NCI-H748 treated with DMSO at 0.1 percent for 48 hours (cell line): ENCODE results near the gene CYLD.

Experiments
- DNase-seq: peaks from one replicate; lab custom pipeline; 2025; lab: John Stamatoyannopoulos, UW

Gene CYLD

DNA sequence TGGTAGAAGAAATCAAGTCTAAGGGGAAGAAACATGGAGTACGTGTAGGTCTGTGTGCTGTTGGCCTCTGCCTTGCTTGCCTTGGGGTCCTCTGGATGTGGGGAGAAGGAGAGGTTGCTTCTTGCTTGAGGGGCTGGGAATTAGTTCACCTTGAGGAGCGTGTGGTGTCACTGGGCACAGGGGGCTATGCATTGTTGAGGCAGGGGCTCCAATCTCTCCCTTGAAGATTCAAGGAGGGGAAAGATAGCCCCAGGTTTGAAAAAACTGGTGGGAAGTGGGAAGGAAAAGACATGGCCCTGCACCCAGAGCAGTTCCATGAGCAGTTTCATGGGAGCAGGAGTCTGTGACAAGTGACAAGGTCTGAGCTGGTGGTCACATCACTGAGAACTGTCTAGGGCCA lies 103.4 kb downstream of the CYLD start:
- DNase-seq = no peak

DNA sequence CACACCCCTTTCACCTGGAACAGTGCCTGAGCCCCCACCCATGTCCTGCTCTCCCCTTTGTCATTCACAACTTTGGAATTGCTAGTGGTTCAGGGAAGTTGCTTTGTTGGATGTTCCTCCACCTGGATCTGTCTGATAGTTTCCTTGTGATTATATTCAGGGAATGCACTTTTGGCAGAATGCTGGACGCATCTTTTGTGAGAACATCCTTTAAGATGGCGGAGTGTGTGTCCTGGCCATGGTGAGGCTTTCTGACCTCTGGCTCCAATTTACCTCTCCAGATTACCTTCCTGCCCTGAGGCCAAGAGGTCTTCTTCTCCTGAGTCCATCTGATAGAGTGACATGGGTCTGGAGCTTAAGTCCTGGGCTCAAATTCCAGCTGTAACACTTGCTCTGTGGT lies 104.6 kb downstream of the CYLD start:
- no peak for DNase-seq

DNA sequence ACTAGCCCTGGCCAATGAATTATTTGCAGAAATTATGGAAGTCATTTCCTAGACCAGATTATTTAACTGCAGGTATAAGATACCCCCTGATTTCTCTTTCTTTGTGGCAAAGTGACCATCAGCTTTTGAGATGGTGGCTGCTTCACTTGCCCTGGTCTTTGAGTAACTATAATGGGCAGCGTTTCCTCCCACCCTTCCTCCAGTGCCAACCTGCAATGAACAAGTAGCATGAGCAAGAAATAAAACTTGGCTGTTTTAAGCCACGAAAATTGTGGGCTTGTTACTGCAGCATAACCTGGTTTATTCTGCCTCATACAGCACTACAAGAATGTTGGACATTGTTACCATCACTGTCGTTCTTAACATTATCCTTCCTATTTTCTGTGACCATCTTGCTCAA lies 105.3 kb downstream of the CYLD start:
- no peak for DNase-seq

DNA sequence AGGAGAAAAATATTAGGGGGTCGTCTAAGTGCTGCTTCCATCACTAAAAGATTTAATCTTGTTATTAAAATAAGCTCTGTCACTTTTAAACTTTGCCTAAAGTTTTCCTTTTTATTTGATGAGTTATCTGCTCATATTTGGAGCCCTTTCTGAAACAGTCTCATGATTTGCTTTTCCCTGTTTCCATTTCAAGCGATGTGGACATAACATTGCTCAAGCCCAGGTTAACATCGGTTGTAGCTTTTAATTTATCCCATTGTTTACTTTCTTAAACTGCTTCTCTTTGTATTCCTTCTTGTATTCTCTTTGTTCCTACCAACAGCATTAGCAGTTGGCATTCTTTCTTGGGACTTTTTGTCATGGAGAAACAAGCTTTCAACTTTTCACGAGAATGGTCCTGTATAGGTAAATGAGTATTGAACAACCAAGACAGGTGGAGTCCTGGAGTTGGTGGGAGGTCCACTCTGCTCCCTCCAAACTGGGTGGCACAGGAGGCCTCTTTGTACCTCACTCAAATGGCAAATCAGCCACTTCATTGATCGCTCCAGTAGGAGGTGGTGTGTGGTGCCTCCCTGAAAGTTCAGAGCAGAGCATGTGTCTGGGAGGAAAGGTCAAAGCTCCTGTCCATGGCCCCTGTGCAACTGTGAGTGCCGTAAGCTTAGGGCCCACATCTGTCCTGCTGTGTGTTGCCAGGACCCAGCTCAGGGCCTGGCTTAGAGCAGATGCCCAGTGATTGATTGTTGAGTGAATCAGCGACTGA lies 107.0 kb downstream of the CYLD start:
- no peak for DNase-seq
